ENCODE results near the gene UST.
"Not testable (repeated sequence)": the region's sequence is repeated elsewhere in the genome, so short reads cannot be mapped to it uniquely, and the experiment has no call there.

Gene UST

GRCh38 chr6:148776321-148777308 lies 29.8 kb downstream of the UST start:
- H3K9me3 ChIP-seq (ENCODE audit: insufficient read depth, low read length) = no peaks in the 10 kb centered on the region
- H3K4me3 ChIP-seq (ENCODE audit: insufficient read length, low read depth) = no peak overlapping the region
- H3K9ac ChIP-seq (ENCODE audit: insufficient read length, low read depth) = no peak overlapping the region
- DNase-seq (ENCODE audit: low read depth, low spot score) = no peak
- no peaks in the 10 kb centered on the region for H3K4me1 ChIP-seq (ENCODE audit: insufficient read depth, insufficient read length)
- H3K27me3 ChIP-seq (ENCODE audit: insufficient read depth, insufficient read length) = no peaks in the 10 kb centered on the region
- H3K36me3 ChIP-seq (ENCODE audit: insufficient read depth, insufficient read length, low read length) = no peaks in the 10 kb centered on the region
- TF ChIP-seq SUZ12 (IDR thresholded peaks at IDR 0.05; ENCODE audit: extremely low read depth, insufficient read depth, insufficient read length) (no peak), ZNF274 (IDR thresholded peaks at IDR 0.05; ENCODE audit: low read depth, low read length) (no peak), YY1 (IDR thresholded peaks at IDR 0.05; ENCODE audit: insufficient read depth, insufficient read length) (no peak)

GRCh38 chr6:148779142-148779562 lies 32.3 kb downstream of the UST start:
- no peak overlapping the region for H3K4me3 ChIP-seq (ENCODE audit: insufficient read length, low read depth)
- DNase-seq (ENCODE audit: low read depth, low spot score) = no peak
- no peaks in the 10 kb centered on the region for H3K4me1 ChIP-seq (ENCODE audit: insufficient read depth, insufficient read length)
- no peaks in the 10 kb centered on the region for H3K9me3 ChIP-seq (ENCODE audit: insufficient read depth, low read length)
- TF ChIP-seq YY1 (IDR thresholded peaks at IDR 0.05; ENCODE audit: insufficient read depth, insufficient read length) (no peak), ZNF274 (IDR thresholded peaks at IDR 0.05; ENCODE audit: low read depth, low read length) (no peak), SUZ12 (IDR thresholded peaks at IDR 0.05; ENCODE audit: extremely low read depth, insufficient read depth, insufficient read length) (no peak)
- no peaks in the 10 kb centered on the region for H3K36me3 ChIP-seq (ENCODE audit: insufficient read depth, insufficient read length, low read length)
- H3K27me3 ChIP-seq (ENCODE audit: insufficient read depth, insufficient read length) = no peaks in the 10 kb centered on the region
- no peak overlapping the region for H3K9ac ChIP-seq (ENCODE audit: insufficient read length, low read depth)

GRCh38 chr6:148780423-148780822 lies 33.6 kb downstream of the UST start:
- H3K36me3 ChIP-seq (ENCODE audit: insufficient read depth, insufficient read length, low read length); DNase-seq (ENCODE audit: low read depth, low spot score); H3K4me3 ChIP-seq (ENCODE audit: insufficient read length, low read depth); H3K9ac ChIP-seq (ENCODE audit: insufficient read length, low read depth); H3K9me3 ChIP-seq (ENCODE audit: insufficient read depth, low read length); H3K27me3 ChIP-seq (ENCODE audit: insufficient read depth, insufficient read length); H3K4me1 ChIP-seq (ENCODE audit: insufficient read depth, insufficient read length): not testable (repeated sequence)

- Histone ChIP-seq H3K4me3 (ENCODE audit: insufficient read length, low read depth) (no peak overlapping the region), H3K9ac (ENCODE audit: insufficient read length, low read depth) (no peak overlapping the region), H3K4me1 (ENCODE audit: insufficient read depth, insufficient read length) (no peaks in the 10 kb centered on the region), H3K9me3 (ENCODE audit: insufficient read depth, low read length) (no peaks in the 10 kb centered on the region), H3K36me3 (ENCODE audit: insufficient read depth, insufficient read length, low read length) (no peaks in the 10 kb centered on the region), H3K27me3 (ENCODE audit: insufficient read depth, insufficient read length) (no peaks in the 10 kb centered on the region)
- TF ChIP-seq ZNF274 (IDR thresholded peaks at IDR 0.05; ENCODE audit: low read depth, low read length) (no peak), YY1 (IDR thresholded peaks at IDR 0.05; ENCODE audit: insufficient read depth, insufficient read length) (no peak), SUZ12 (IDR thresholded peaks at IDR 0.05; ENCODE audit: extremely low read depth, insufficient read depth, insufficient read length) (no peak)
- DNase-seq (ENCODE audit: low read depth, low spot score) = no peak
These were observed 34.1 kb downstream of the UST start for GRCh38 chr6:148780918-148781436.

GRCh38 chr6:148789948-148790347 lies 43.1 kb downstream of the UST start:
- Histone ChIP-seq H3K4me3 (ENCODE audit: insufficient read length, low read depth) (no peak overlapping the region), H3K36me3 (ENCODE audit: insufficient read depth, insufficient read length, low read length) (no peaks in the 10 kb centered on the region)
- no peak for DNase-seq (ENCODE audit: low read depth, low spot score)

GRCh38 chr6:148790404-148790803 lies 43.6 kb downstream of the UST start:
- H3K9ac ChIP-seq (ENCODE audit: insufficient read length, low read depth) = no peak overlapping the region
- no peaks in the 10 kb centered on the region for H3K27me3 ChIP-seq (ENCODE audit: insufficient read depth, insufficient read length)
- H3K36me3 ChIP-seq (ENCODE audit: insufficient read depth, insufficient read length, low read length) = no peaks in the 10 kb centered on the region
- TF ChIP-seq SUZ12 (IDR thresholded peaks at IDR 0.05; ENCODE audit: extremely low read depth, insufficient read depth, insufficient read length) = no peak
- no peak for TF ChIP-seq ZNF274 (IDR thresholded peaks at IDR 0.05; ENCODE audit: low read depth, low read length)
- TF ChIP-seq YY1 (IDR thresholded peaks at IDR 0.05; ENCODE audit: insufficient read depth, insufficient read length) = no peak
- no peak for DNase-seq (ENCODE audit: low read depth, low spot score)
- no peaks in the 10 kb centered on the region for H3K4me1 ChIP-seq (ENCODE audit: insufficient read depth, insufficient read length)
- H3K4me3 ChIP-seq (ENCODE audit: insufficient read length, low read depth) = no peak overlapping the region
- peaks cover 12% of the 10 kb centered on the region for H3K9me3 ChIP-seq (ENCODE audit: insufficient read depth, low read length)

More at GRCh38 chr6:148789948-148790347, 43.1 kb downstream of the UST start:
- Histone ChIP-seq H3K4me1 (ENCODE audit: insufficient read depth, insufficient read length) (no peaks in the 10 kb centered on the region), H3K9ac (ENCODE audit: insufficient read length, low read depth) (no peak overlapping the region), H3K9me3 (ENCODE audit: insufficient read depth, low read length) (peaks cover 12% of the 10 kb centered on the region), H3K27me3 (ENCODE audit: insufficient read depth, insufficient read length) (no peaks in the 10 kb centered on the region)
- TF ChIP-seq YY1 (IDR thresholded peaks at IDR 0.05; ENCODE audit: insufficient read depth, insufficient read length) (no peak), SUZ12 (IDR thresholded peaks at IDR 0.05; ENCODE audit: extremely low read depth, insufficient read depth, insufficient read length) (no peak), ZNF274 (IDR thresholded peaks at IDR 0.05; ENCODE audit: low read depth, low read length) (no peak)

- H3K9ac ChIP-seq (ENCODE audit: insufficient read length, low read depth) = no peak overlapping the region
- no peaks in the 10 kb centered on the region for H3K27me3 ChIP-seq (ENCODE audit: insufficient read depth, insufficient read length)
- H3K9me3 ChIP-seq (ENCODE audit: insufficient read depth, low read length) = peaks cover 12% of the 10 kb centered on the region
- TF ChIP-seq ZNF274 (IDR thresholded peaks at IDR 0.05; ENCODE audit: low read depth, low read length) = no peak
- TF ChIP-seq YY1 (IDR thresholded peaks at IDR 0.05; ENCODE audit: insufficient read depth, insufficient read length) = no peak
- TF ChIP-seq SUZ12 (IDR thresholded peaks at IDR 0.05; ENCODE audit: extremely low read depth, insufficient read depth, insufficient read length) = no peak
- H3K4me3 ChIP-seq (ENCODE audit: insufficient read length, low read depth) = no peak overlapping the region
- no peaks in the 10 kb centered on the region for H3K4me1 ChIP-seq (ENCODE audit: insufficient read depth, insufficient read length)
- no peak for DNase-seq (ENCODE audit: low read depth, low spot score)
- no peaks in the 10 kb centered on the region for H3K36me3 ChIP-seq (ENCODE audit: insufficient read depth, insufficient read length, low read length)
These were observed 44.0 kb downstream of the UST start for GRCh38 chr6:148790817-148791216.

All from NT2/D1 (cell line).